CD8-positive, alpha-beta memory T cell (primary cell): ENCODE results near the gene NPLOC4. TPM values are rescaled to one million over a fixed set of nuclear protein-coding genes. Genes with fewer than 3 reads are reported as not detected.
A peak's percentile ranks its signal among the peaks of the same experiment; 100 is the strongest.
"Not testable (repeated sequence)": the region's sequence is repeated elsewhere in the genome, so short reads cannot be mapped to it uniquely, and the experiment has no call there.

ENCODE experiments used
- CTCF ChIA-PET: fragments of 350-600 bp; sonication (Branson Sonifier 250); formaldehyde crosslinking; loops from one replicate; lab custom pipeline; 2021; ENCODE audit warnings: antibody characterized with exemption; lab: Charles Lee
- POLR2A ChIA-PET: fragments of 350-600 bp; sonication (Branson Sonifier 250); formaldehyde crosslinking; loops from one replicate; lab custom pipeline; 2021; ENCODE audit warnings: antibody characterized with exemption; lab: Charles Lee
- DNase-seq, 5 donors: peaks; one replicate each; pipeline versions ENCODE4 v3.0.0 to v3.0.0-alpha.2; 2020 to 2022; ENCODE audit warnings: mixed read lengths in 1 of 5
- H3K27ac ChIP-seq: one replicate; pipeline ENCODE4 v1.7.0; 2013; ENCODE audit warnings: low read depth, mild to moderate bottlenecking, low read length, moderate library complexity
- H3K27me3 ChIP-seq: 2 replicates; pipeline ENCODE4 v1.7.0; 2013; ENCODE audit warnings: low read length, mild to moderate bottlenecking; ENCODE audit not compliant: insufficient read depth, poor library complexity, severe bottlenecking
- H3K36me3 ChIP-seq: 2 replicates; pipeline ENCODE4 v1.7.0; 2013; ENCODE audit warnings: mild to moderate bottlenecking, low read length, moderate library complexity; ENCODE audit not compliant: insufficient read depth
- H3K4me1 ChIP-seq: 2 replicates; pipeline ENCODE4 v1.7.0; 2013; ENCODE audit warnings: mild to moderate bottlenecking, low read length, moderate library complexity; ENCODE audit not compliant: insufficient read depth
- H3K4me3 ChIP-seq: 2 replicates; pipeline ENCODE4 v1.7.0; 2013; ENCODE audit warnings: mild to moderate bottlenecking, low read length
- H3K9me3 ChIP-seq: 2 replicates; pipeline ENCODE4 v1.7.0; 2013; ENCODE audit warnings: mild to moderate bottlenecking, low read length
- H3K27ac Mint-ChIP-seq, 8 donors: one replicate each; pipeline ENCODE4 v1.8.0; 2020 to 2021; ENCODE audit warnings: mixed read lengths in 8 of 8, mild to moderate bottlenecking in 6 of 8, inconsistent platforms in 3 of 8, moderate library complexity in 3 of 8
- H3K27me3 Mint-ChIP-seq, 2 donors: one replicate each; pipeline ENCODE4 v1.8.0; 2020 to 2021; ENCODE audit warnings: mixed read lengths in 2 of 2, mild to moderate bottlenecking in 1 of 2, moderate library complexity in 1 of 2
- H3K36me3 Mint-ChIP-seq, 3 donors: one replicate each; pipeline ENCODE4 v1.8.0; 2020 to 2021; ENCODE audit warnings: mixed read lengths in 3 of 3, inconsistent platforms in 1 of 3, mild to moderate bottlenecking in 1 of 3
- H3K4me1 Mint-ChIP-seq, 3 donors: one replicate each; pipeline ENCODE4 v1.8.0; 2020 to 2021; ENCODE audit warnings: mixed read lengths in 3 of 3, inconsistent platforms in 1 of 3, mild to moderate bottlenecking in 1 of 3
- H3K4me3 Mint-ChIP-seq, 7 donors: one replicate each; pipeline ENCODE4 v1.8.0; 2020 to 2021; ENCODE audit warnings: mixed read lengths in 7 of 7, mild to moderate bottlenecking in 6 of 7, moderate library complexity in 4 of 7, inconsistent platforms in 2 of 7
- H3K9me3 Mint-ChIP-seq, 5 donors: one replicate each; pipeline ENCODE4 v1.8.0; 2020 to 2022; ENCODE audit warnings: mixed read lengths in 5 of 5, mild to moderate bottlenecking in 3 of 5, moderate library complexity in 2 of 5, inconsistent platforms in 1 of 5
- polyA plus RNA-seq: library from polyadenylated mRNA; unstranded; fragments of 300-500 nt; fragmentation: Illumina TruSeq; gene quantifications from one replicate; pipeline ENCODE4 v1.2.3, GENCODE V29; 2021
- total RNA-seq, 2 experiments: library from RNA; stranded (reverse); gene quantifications; one replicate each; pipeline ENCODE4 v1.2.3, GENCODE V29; 2021

Gene NPLOC4
- total and polyA plus RNA-seq, 3 experiments from 2014 or later = 63.1 to 126 (median 125) TPM

- Histone ChIP-seq H3K27ac (peak overlapping the region; percentile 58), H3K27me3 (no peaks in the 10 kb centered on the region), H3K36me3 (peaks cover 18% of the 10 kb centered on the region), H3K4me1 (peaks cover 28% of the 10 kb centered on the region), H3K4me3 (peak overlapping the region; percentile 95), H3K9me3 (no peaks in the 10 kb centered on the region)
- H3K27me3 Mint-ChIP-seq = peaks cover 0 to 3% of the 10 kb centered on the region in 2 donors
- H3K9me3 Mint-ChIP-seq = no peaks in the 10 kb centered on the region
- CTCF ChIA-PET = interaction anchor here (1.7 kb wide), 1 partner anchor 11 kb away, joined by 4 read pairs; no protein-coding TSS in a partner anchor
- no peak for DNase-seq
- peak overlapping the region; percentile 92 to 99 (median 97) for H3K4me3 Mint-ChIP-seq
- H3K36me3 Mint-ChIP-seq = peaks cover 0 to 46% (median 4%) of the 10 kb centered on the region in 3 donors
- POLR2A ChIA-PET = interaction anchor here (0.5 to 3.9 kb wide), 9 partner anchors 8 to 1845 kb away, joined by 3 to 38 read pairs (median 4); partner anchors contain the start of genes MRPL12 and SLC25A10
- peaks cover 25 to 44% (median 28%) of the 10 kb centered on the region in 3 donors for H3K4me1 Mint-ChIP-seq
- H3K27ac Mint-ChIP-seq = peak overlapping the region; percentile 17 to 86 (median 76)
These were observed 45.8 kb upstream of the NPLOC4 start for GRCh38 chr17:81682565-81683207.

DNA sequence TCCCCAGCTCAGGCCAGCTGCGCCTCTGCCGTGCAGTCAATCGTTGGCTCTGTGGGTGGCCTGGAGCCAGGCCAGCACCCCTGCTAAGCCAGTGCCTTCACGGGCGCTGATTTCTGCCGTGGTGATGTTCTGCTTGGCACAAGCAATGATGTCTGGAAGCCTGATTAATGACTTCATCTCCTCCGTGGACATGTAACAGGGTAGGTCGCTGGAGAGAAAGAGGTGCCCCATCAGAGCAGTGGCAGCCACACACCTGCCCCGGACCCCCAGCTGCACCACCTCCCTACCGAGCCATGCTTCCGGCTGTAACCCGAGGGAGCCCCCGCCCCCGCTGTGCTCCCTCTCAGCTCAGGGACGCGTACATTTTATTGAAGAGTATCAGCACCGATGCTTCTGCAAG lies 44.8 kb upstream of the NPLOC4 start:
- H3K27ac ChIP-seq = no peak overlapping the region
- peak overlapping the region in 4 of 8 donors; percentile 12 to 83 (median 70) for H3K27ac Mint-ChIP-seq
- peaks cover 7% of the 10 kb centered on the region for H3K36me3 ChIP-seq
- H3K4me1 ChIP-seq = peaks cover 28% of the 10 kb centered on the region
- CTCF ChIA-PET = no interaction called here
- H3K36me3 Mint-ChIP-seq = peaks cover 0 to 36% (median 4%) of the 10 kb centered on the region in 3 donors
- no peak overlapping the region for H3K4me3 ChIP-seq
- DNase-seq = no peak
- peak overlapping the region in 3 of 7 donors; percentile 20 to 37 (median 37) for H3K4me3 Mint-ChIP-seq
- POLR2A ChIA-PET = interaction anchor here (3.9 kb wide), 1 partner anchor 21 kb away, joined by 38 read pairs; the partner anchor contains the start of gene MRPL12
- H3K27me3 Mint-ChIP-seq = peaks cover 0 to 3% of the 10 kb centered on the region in 2 donors
- no peaks in the 10 kb centered on the region for H3K27me3 ChIP-seq
- H3K9me3 ChIP-seq = no peaks in the 10 kb centered on the region
- peaks cover 25 to 38% (median 28%) of the 10 kb centered on the region in 3 donors for H3K4me1 Mint-ChIP-seq
- H3K9me3 Mint-ChIP-seq = no peaks in the 10 kb centered on the region

- peak overlapping the region in 2 of 7 donors; percentile 15 to 85 for H3K4me3 Mint-ChIP-seq
- no peaks in the 10 kb centered on the region for H3K9me3 Mint-ChIP-seq
- DNase-seq = no peak
- no peaks in the 10 kb centered on the region for H3K27me3 ChIP-seq
- H3K27ac ChIP-seq = no peak overlapping the region
- H3K27me3 Mint-ChIP-seq = peaks cover 0 to 3% of the 10 kb centered on the region in 2 donors
- H3K4me1 Mint-ChIP-seq = peaks cover 22 to 33% (median 26%) of the 10 kb centered on the region in 3 donors
- H3K9me3 ChIP-seq = no peaks in the 10 kb centered on the region
- peaks cover 17% of the 10 kb centered on the region for H3K4me1 ChIP-seq
- H3K27ac Mint-ChIP-seq = peak overlapping the region in 1 of 8 donors; percentile 63
- no peaks in the 10 kb centered on the region for H3K36me3 ChIP-seq
- ChIA-PET CTCF (no interaction called here), POLR2A (no interaction called here)
- H3K4me3 ChIP-seq = no peak overlapping the region
- H3K36me3 Mint-ChIP-seq = peaks cover 0 to 27% (median 0%) of the 10 kb centered on the region in 3 donors
These were observed 43.2 kb upstream of the NPLOC4 start for GRCh38 chr17:81680150-81680549.

DNA sequence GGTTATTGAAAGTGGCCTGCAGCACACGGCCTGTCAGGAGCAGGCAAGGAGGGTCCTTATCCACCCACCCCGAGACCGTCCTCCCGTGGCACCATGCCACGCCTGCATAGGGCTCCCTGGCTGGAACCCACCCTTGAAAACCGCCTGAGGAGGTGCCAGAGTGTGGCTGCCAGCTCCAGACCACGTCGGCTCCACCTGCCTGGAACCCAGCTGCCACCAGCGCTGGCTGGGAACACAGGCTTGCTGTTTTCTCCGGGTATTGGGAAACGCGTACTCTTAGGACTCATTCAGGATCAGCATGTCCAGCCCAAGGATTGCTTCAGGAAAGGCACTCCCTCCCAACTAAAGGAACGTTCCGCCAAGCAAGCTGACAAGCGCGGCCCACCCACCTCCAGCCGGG lies 40.0 kb upstream of the NPLOC4 start:
- no peaks in the 10 kb centered on the region for H3K27me3 ChIP-seq
- H3K4me1 Mint-ChIP-seq = peaks cover 5 to 9% (median 7%) of the 10 kb centered on the region in 3 donors
- peaks cover 9% of the 10 kb centered on the region for H3K36me3 ChIP-seq
- no peak overlapping the region for H3K4me3 Mint-ChIP-seq
- no peaks in the 10 kb centered on the region for H3K4me1 ChIP-seq
- DNase-seq = no peak
- H3K27me3 Mint-ChIP-seq = no peaks in the 10 kb centered on the region
- no peak overlapping the region for H3K27ac Mint-ChIP-seq
- POLR2A ChIA-PET = interaction anchor here (1.1 kb wide), 1 partner anchor 10 kb away, joined by 4 read pairs; the partner anchor contains the start of genes CCDC137 and OXLD1
- CTCF ChIA-PET = no interaction called here
- no peak overlapping the region for H3K27ac ChIP-seq
- no peak overlapping the region for H3K4me3 ChIP-seq
- no peaks in the 10 kb centered on the region for H3K9me3 ChIP-seq
- peaks cover 0 to 42% (median 0%) of the 10 kb centered on the region in 3 donors for H3K36me3 Mint-ChIP-seq
- H3K9me3 Mint-ChIP-seq = no peaks in the 10 kb centered on the region

DNA sequence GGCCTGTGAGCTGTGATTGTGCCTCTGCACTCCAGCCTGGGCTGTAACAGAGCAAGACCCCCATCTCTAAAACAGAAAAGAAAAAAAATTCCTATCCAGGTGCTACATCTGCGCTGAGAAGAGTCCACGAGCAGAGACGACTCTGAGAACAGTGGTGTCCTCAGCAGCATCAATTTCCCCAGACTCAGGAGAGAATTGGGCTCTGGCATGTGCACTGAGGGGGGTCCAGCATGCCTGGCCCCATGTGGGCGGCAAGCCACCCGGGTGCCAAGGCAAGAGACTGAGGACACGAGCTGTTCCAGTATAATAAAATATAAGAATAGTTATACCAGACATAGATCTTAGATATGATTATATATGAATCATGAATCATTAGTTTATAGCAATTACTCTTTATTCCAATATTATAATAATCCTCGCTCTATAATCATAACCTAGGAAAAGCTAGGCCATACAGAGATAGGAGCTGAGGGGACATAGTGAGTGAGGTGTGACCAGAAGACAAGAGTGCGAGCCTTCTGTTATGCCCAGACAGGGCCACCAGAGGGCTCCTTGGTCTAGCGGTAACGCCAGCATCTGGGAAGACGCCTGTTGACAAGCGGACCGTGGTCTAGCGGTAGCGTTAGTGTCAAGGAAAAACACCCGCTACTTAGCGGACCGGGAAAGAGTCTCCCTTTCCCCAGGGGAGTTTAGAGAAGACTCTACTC lies 38.8 kb upstream of the NPLOC4 start:
- H3K4me3 Mint-ChIP-seq = peak overlapping the region in 1 of 7 donors; percentile 48
- not testable (repeated sequence) for H3K9me3 ChIP-seq, H3K27me3 ChIP-seq, H3K9me3 Mint-ChIP-seq, H3K27ac ChIP-seq, H3K27me3 Mint-ChIP-seq, H3K4me3 ChIP-seq, H3K4me1 Mint-ChIP-seq, H3K4me1 ChIP-seq
- ChIA-PET CTCF (interaction anchor here (1.0 to 1.1 kb wide), 2 partner anchors 17 to 1102 kb away, joined by 3 read pairs; no protein-coding TSS in a partner anchor), POLR2A (interaction anchor here (1.7 kb wide), 1 partner anchor 8 kb away, joined by 4 read pairs; the partner anchor contains the start of genes ARL16 and HGS)
- H3K36me3 ChIP-seq = peaks cover 18% of the 10 kb centered on the region
- peak overlapping the region in 1 of 8 donors; percentile 48 for H3K27ac Mint-ChIP-seq
- DNase-seq = peak in 1 of 5 donors; percentile 33
- H3K36me3 Mint-ChIP-seq = peaks cover 0 to 45% (median 0%) of the 10 kb centered on the region in 3 donors

DNA sequence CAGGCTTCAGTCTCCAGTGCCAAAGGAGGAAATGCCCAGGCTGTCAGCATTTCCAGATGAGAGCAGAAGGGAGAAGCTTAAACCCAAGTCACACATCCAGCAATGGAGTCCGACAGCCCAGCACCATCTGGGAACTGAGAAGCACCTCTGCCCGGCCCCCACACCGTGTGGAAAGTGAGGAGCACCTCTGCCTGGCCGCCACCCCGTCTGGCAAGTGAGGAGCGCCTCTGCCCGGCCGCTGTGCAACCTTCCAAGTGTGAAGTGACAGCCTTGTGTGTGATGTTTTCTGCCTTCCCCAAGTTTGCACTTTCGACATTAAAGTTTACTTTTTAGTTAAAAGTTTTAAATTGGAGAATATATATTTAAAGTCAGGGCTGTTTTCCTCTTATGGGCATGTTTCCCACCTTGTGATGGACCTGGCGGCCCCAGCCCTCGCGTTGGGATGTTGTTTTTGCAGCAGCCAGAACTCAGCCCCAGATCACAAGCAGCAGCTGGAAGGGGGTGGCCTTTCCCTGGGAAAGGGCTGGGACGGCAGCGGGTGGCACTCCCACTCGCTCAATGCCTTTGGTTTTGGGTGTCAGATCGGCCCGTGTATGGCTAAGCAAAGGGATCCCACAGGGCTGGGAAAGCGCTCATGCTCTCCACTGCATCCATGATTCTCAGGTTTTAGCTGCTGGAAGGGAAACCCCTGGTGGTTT lies 36.8 kb upstream of the NPLOC4 start:
- ChIA-PET POLR2A (interaction anchor here (1.7 kb wide), 1 partner anchor 10 kb away, joined by 4 read pairs; the partner anchor contains the start of genes ARL16 and HGS), CTCF (no interaction called here)
- peaks cover 28% of the 10 kb centered on the region for H3K36me3 ChIP-seq
- H3K9me3 ChIP-seq = no peaks in the 10 kb centered on the region
- H3K36me3 Mint-ChIP-seq = peaks cover 0 to 50% (median 0%) of the 10 kb centered on the region in 3 donors
- no peak overlapping the region for H3K4me3 ChIP-seq
- H3K9me3 Mint-ChIP-seq = no peaks in the 10 kb centered on the region
- peak overlapping the region in 2 of 8 donors; percentile 20 to 54 for H3K27ac Mint-ChIP-seq
- no peaks in the 10 kb centered on the region for H3K27me3 ChIP-seq
- H3K27me3 Mint-ChIP-seq = no peaks in the 10 kb centered on the region
- H3K4me3 Mint-ChIP-seq = no peak overlapping the region
- no peaks in the 10 kb centered on the region for H3K4me1 ChIP-seq
- no peak for DNase-seq
- H3K27ac ChIP-seq = no peak overlapping the region
- peaks cover 5 to 9% (median 7%) of the 10 kb centered on the region in 3 donors for H3K4me1 Mint-ChIP-seq

DNA sequence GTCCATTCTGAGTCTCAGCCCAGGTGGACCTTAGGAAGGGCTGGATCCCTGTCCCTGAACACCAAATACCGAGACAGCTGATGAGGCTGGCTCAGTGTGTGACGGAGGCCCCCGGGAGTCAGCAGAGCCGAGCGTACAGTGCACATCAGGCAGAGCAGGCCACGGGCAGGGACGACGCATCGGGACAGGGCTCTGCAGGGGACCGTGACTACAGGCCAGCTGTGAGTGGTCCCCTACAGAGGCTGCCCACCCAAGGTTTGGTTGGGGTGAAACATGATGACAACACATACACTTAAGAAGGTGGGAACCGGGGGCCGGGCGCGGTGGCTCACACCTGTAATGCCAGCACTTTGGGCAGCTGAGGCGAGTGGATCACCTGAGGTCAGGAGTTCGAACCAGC lies 36.0 kb upstream of the NPLOC4 start:
- ChIA-PET POLR2A (no interaction called here), CTCF (no interaction called here)
- no peaks in the 10 kb centered on the region for H3K27me3 Mint-ChIP-seq
- H3K27ac Mint-ChIP-seq = peak overlapping the region in 1 of 8 donors; percentile 20
- Histone ChIP-seq H3K4me1 (peaks cover 4% of the 10 kb centered on the region), H3K27ac (no peak overlapping the region), H3K4me3 (no peak overlapping the region), H3K27me3 (no peaks in the 10 kb centered on the region), H3K9me3 (no peaks in the 10 kb centered on the region), H3K36me3 (peaks cover 28% of the 10 kb centered on the region)
- no peak for DNase-seq
- H3K4me1 Mint-ChIP-seq = peaks cover 11 to 17% (median 11%) of the 10 kb centered on the region in 3 donors
- no peaks in the 10 kb centered on the region for H3K9me3 Mint-ChIP-seq
- no peak overlapping the region for H3K4me3 Mint-ChIP-seq
- peaks cover 0 to 56% (median 1%) of the 10 kb centered on the region in 3 donors for H3K36me3 Mint-ChIP-seq
